Retina (tissue), 1 donor: ENCODE results near the gene NANOS2.
"Not testable (repeated sequence)": the region's sequence is repeated elsewhere in the genome, so short reads cannot be mapped to it uniquely, and the experiment has no call there.

Source experiments
- DNase-seq: peaks from one replicate; pipeline ENCODE4 v3.0.0-alpha.2; 2016

Gene NANOS2

GRCh38 chr19:45873219-45873772 is 41.3 kb downstream of the NANOS2 start:
- no peak for DNase-seq

GRCh38 chr19:45872095-45872919 is 42.3 kb downstream of the NANOS2 start:
- DNase-seq, result no peak

- no peak for DNase-seq
Observed at GRCh38 chr19:45870798-45871197, 43.8 kb downstream of the NANOS2 start.

GRCh38 chr19:45867241-45867640 is 47.3 kb downstream of the NANOS2 start:
- not testable (repeated sequence) for DNase-seq

GRCh38 chr19:45866400-45867176 is 48.0 kb downstream of the NANOS2 start:
- DNase-seq, result no peak

- DNase-seq, result no peak
Observed at GRCh38 chr19:45865269-45865948, 49.2 kb downstream of the NANOS2 start.

GRCh38 chr19:45864629-45865082 is 49.9 kb downstream of the NANOS2 start:
- no peak for DNase-seq

GRCh38 chr19:45863840-45864628 is 50.5 kb downstream of the NANOS2 start, which contains the start of gene FOXA3:
TSS of gene FOXA3 (plus strand) at chr19:45864326. CDS start at chr19:45864457, 131 bp downstream.
- peak; percentile 41 for DNase-seq

GRCh38 chr19:45863335-45863839 is 51.2 kb downstream of the NANOS2 start:
- DNase-seq, result no peak
